ENCODE results near the gene PRDM4.

PRDM4 gene

GRCh38 chr12:107760809-107761501 is at the start of gene PRDM4:
PRDM4 (minus strand) TSS chr12:107761137; CDS start chr12:107760515, 622 bp downstream.
- peak; percentile 64 to 83 for DNase-seq (ENCODE audit: extremely low read depth in 1 of 2, low read depth in 1 of 2)

- no peak for DNase-seq (ENCODE audit: extremely low read depth in 1 of 2, low read depth in 1 of 2)
Measured at GRCh38 chr12:107807471-107808150, 46.7 kb upstream of the PRDM4 start.

GRCh38 chr12:107805488-107806180 is 44.7 kb upstream of the PRDM4 start:
- no peak for DNase-seq (ENCODE audit: extremely low read depth in 1 of 2, low read depth in 1 of 2)

- DNase-seq (ENCODE audit: extremely low read depth in 1 of 2, low read depth in 1 of 2) = no peak
Measured at GRCh38 chr12:107803092-107803491, 42.2 kb upstream of the PRDM4 start.

GRCh38 chr12:107801150-107801549 is 40.2 kb upstream of the PRDM4 start:
- no peak for DNase-seq (ENCODE audit: extremely low read depth in 1 of 2, low read depth in 1 of 2)

DNA sequence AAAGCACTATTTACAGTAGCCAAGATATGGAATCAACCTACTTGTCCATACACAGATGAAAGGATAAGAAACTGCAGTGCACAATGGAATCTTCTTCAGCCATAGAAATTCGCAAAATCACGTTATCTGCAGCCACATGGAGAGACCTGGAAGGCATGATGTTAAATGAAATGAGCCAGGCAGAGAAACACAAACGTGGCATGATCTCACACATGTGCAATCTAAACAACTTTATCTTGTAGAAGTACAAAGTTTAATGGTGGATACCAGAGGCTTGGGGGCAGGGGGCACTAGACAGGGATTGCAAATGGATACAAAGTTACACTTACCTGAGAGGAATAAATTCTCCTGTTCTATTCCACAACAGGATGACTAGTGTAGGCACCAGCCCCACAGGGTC is 37.6 kb upstream of the PRDM4 start:
- DNase-seq (ENCODE audit: extremely low read depth in 1 of 2, low read depth in 1 of 2) = no peak

GRCh38 chr12:107794451-107794850 is 33.5 kb upstream of the PRDM4 start:
- DNase-seq (ENCODE audit: extremely low read depth in 1 of 2, low read depth in 1 of 2) = no peak

- DNase-seq (ENCODE audit: extremely low read depth in 1 of 2, low read depth in 1 of 2) = no peak
Measured at GRCh38 chr12:107791465-107792089, 30.6 kb upstream of the PRDM4 start.

- DNase-seq (ENCODE audit: extremely low read depth in 1 of 2, low read depth in 1 of 2) = no peak
Measured at GRCh38 chr12:107788690-107789458, 27.9 kb upstream of the PRDM4 start.

- no peak for DNase-seq (ENCODE audit: extremely low read depth in 1 of 2, low read depth in 1 of 2)
Measured at GRCh38 chr12:107788281-107788680, 27.3 kb upstream of the PRDM4 start.

DNA sequence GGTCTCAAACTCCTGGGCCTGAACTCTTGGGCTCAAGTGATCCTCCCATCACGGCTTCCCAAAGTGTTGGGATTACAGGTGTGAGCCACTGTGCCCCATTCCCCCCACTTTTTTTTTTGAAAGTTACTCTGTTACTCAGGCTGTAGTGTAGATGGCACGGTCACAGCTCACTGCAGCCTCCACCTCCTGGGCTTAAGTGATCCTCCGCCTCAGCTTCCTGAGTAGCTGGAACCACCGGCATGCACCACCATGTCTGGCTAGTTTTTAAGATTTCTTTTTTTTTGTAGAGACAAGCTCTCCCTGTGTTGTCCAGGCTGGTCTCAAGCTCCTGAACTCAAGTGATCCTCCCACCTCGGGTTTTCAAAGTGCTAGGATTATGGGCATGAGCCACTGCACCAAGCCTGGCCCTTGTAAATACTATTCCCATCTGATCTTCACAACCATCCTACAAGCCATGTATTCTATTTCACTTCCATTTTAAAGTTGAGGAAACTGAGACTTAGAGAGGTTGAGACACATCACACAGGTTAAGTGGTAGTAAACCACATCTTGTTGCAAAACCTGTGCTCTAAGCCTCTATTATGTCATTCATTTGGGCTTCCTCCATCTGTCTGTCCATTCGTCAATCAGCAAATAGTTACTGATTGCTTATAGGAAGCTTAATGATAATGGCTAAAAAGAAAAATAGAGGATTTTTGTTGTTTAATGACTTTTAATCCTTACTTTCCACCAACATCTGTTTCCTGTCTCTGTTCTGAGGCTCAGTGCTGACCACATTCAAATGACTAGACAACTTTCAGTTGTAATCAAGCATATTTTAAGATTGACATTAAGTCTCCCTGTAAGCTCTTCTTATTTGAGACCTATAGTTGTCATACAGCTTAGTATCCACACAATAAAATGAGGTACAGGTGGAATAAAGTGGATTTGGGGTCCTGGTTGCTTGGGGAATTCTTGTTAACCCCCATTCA is 22.8 kb upstream of the PRDM4 start:
- DNase-seq (ENCODE audit: extremely low read depth in 1 of 2, low read depth in 1 of 2) = no peak

- no peak for DNase-seq (ENCODE audit: extremely low read depth in 1 of 2, low read depth in 1 of 2)
Measured at GRCh38 chr12:107782067-107782466, 21.1 kb upstream of the PRDM4 start.

GRCh38 chr12:107780298-107780697 is 19.4 kb upstream of the PRDM4 start:
- DNase-seq (ENCODE audit: extremely low read depth in 1 of 2, low read depth in 1 of 2) = no peak

- DNase-seq (ENCODE audit: extremely low read depth in 1 of 2, low read depth in 1 of 2) = no peak
Measured at GRCh38 chr12:107779077-107779831, 18.3 kb upstream of the PRDM4 start.

- no peak for DNase-seq (ENCODE audit: extremely low read depth in 1 of 2, low read depth in 1 of 2)
Measured at GRCh38 chr12:107778383-107779025, 17.6 kb upstream of the PRDM4 start.

- no peak for DNase-seq (ENCODE audit: extremely low read depth in 1 of 2, low read depth in 1 of 2)
Measured at GRCh38 chr12:107776171-107776570, 15.2 kb upstream of the PRDM4 start.

DNA sequence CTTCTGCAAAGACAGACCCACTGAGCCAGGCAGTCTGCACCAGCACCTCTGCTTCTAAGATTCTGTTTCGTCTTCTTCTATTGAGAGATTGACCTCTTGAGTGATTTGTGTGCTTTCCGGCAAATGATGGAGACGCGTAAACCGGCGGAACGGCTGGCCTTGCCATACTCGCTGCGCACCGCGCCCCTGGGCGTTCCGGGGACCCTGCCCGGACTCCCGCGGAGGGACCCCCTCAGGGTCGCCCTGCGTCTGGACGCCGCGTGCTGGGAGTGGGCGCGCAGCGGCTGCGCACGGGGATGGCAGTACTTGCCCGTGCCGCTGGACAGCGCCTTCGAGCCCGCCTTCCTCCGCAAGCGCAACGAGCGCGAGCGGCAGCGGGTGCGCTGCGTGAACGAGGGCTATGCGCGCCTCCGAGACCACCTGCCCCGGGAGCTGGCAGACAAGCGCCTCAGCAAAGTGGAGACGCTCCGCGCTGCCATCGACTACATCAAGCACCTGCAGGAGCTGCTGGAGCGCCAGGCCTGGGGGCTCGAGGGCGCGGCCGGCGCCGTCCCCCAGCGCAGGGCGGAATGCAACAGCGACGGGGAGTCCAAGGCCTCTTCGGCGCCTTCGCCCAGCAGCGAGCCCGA is 14.3 kb upstream of the PRDM4 start:
- no peak for DNase-seq (ENCODE audit: extremely low read depth in 1 of 2, low read depth in 1 of 2)

Data from activated CD8-positive, alpha-beta memory T cell treated with anti-CD3 and anti-CD28 coated beads for 1 hour (primary cell).